GM11168 (cell line): ENCODE data around the gene STMN3.
"Not testable (repeated sequence)": the region's sequence is repeated elsewhere in the genome, so short reads cannot be mapped to it uniquely, and the experiment has no call there.

Experiments
- in situ Hi-C: fragments of 300-500 bp; cut with MboI; formaldehyde crosslinking; loops from one replicate; pipeline ENCODE4 v1.12.0; 2022; ENCODE audit warnings: low sequenced_read_pairs; ENCODE audit not compliant: unreplicated experiment

Gene STMN3

DNA sequence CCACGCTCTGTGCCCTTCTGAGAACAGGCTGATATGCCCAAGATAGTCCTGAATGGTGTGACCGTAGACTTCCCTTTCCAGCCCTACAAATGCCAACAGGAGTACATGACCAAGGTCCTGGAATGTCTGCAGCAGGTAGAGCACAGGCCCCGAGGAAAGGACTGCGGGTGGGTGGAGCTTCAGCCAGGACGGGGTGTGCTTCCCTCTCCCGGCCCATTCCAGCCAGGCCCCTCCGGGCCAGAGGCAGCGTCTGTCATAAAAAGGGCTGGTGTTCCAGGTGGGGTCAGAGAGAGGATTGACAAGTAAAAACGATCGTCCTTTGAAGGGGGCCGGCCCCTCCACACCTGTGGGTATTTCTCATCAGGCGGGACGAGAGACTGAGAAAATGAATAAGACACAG lies 6.1 kb upstream of the STMN3 start:
- in situ Hi-C loops, result no loop called here

DNA sequence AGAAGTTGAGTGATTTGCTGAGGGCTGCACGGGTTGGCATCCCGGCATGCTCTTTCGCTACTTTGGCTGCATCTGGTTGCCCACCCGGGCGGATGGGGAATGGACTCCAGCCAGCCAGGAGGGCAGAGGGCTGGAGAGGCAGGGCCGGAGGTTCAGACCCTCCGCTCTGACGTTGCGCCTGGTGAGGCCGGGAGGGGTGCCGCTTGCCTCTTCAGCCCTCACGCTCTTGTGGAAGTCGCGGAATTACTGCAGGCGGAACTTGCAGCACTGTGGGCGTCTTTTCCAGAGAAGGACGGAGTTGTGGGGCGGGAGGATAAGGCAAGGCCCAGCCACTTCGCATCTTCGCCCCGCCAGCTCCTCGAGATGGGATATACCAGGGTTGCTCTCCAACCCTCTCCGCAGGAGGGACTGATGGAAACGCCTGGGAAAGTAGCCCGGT lies 5.5 kb upstream of the STMN3 start:
- in situ Hi-C loops, result no loop called here

DNA sequence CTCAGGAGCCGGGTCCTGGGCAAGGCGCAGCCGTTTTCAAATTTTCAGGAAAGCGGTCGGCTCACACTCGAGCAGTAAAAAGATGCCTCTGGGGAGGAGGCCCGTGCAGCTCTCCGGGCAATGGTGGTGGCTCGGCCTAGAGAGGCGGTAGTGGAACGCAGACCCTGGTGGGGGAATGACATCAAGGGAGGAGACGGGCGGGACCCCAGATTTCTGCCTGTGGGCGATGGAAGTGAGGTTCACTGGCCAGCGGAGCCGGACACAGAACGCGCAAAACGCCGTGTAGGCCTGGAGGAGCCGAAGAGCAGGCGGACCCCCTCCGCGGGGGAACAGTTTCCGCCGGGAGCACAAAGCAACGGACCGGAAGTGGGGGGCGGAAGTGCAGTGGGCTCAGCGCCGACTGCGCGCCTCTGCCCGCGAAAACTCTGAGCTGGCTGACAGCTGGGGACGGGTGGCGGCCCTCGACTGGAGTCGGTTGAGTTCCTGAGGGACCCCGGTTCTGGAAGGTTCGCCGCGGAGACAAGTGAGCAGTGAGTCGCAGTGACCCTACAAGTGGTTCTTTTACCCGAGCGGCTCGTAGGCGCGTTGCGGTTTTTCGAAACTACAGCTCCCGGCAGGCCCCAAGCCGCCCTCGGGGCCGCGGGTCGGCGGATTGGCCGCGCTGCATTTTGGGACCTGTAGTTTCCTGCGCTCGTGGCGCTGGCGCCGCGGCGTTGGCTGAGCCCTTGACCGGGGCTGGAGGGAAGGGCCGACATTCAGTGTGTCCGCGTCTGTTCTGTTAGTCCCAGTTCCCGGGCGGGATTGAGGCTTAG lies 4.9 kb upstream of the STMN3 start, which contains the start of gene RTEL1:
Gene RTEL1, plus strand, starts transcription at position 376 of the 812 bp plus-strand sequence. CDS start 1,091 bp downstream, outside the sequence.
- in situ Hi-C loops, result no loop called here

DNA sequence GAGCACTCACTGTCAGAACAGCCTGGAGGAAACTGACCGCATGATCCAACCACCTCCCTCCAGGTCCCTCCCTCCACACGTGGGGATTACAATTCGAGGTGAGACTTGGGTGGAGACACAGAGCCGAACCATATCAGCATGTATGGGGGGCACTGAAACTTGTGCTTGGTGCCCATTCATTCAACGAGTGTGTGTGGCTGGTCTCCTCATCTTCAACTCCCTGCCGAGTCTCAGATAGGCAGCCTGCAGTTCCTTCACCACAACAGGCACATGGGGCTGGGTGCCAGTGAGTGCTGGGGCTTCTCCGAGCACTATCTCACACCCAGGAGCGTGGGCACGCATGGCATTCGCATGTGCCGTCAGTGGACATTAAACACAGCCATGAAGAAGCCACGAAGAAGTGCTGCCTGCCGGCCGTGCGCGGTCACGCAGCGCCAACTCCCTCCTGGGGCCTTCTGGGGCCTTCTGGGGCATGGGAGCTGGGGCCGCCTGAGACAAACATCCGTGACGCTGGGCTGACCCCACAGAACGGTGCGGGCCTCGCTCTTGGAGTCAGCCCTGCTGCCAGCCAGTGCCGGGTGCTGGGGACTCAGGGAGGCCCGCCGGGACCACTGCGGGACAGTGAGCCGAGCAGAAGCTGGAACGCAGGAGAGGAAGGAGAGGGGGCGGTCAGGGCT lies 4.2 kb upstream of the STMN3 start:
- in situ Hi-C loops, result no loop called here

DNA sequence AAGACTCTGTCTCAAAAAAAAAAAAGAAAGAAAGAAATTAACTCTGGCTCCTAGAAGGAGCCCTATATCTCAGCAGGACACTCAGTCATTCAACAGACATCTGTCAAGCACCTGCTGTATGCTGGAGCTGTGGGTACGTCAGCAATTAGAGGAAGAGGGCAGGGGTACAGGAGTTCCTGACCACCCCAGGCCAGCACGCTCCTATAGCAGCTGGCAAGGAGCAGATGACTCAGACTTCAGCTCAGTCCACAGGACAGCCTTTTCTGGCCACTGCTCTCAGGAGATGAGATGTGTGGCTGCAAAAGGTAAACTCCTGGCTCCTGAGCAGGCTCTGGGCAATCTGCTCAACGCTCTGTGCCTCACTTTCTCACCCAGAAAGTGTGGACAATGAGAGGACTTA lies 3.2 kb upstream of the STMN3 start:
- in situ Hi-C loops, result no loop called here

DNA sequence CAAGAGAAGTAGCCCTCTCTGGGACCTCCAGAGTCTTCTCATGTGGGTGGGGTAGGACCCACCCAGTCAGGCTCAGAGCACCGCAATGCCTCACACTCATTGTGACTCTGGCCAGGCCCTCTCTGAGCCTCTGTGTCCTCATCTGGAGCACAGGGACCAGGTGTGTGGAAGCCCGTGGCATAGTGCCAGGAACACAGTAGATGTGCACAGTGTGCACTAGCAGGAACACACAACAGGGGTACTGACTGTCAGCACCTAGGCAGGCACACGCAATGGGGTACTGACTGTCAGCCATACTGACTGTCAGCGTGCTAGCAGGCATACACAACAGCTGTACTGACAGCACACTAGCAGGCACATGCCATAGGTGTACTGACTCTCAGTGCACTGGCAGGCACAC lies 2.0 kb upstream of the STMN3 start:
- in situ Hi-C loops, result no loop called here

DNA sequence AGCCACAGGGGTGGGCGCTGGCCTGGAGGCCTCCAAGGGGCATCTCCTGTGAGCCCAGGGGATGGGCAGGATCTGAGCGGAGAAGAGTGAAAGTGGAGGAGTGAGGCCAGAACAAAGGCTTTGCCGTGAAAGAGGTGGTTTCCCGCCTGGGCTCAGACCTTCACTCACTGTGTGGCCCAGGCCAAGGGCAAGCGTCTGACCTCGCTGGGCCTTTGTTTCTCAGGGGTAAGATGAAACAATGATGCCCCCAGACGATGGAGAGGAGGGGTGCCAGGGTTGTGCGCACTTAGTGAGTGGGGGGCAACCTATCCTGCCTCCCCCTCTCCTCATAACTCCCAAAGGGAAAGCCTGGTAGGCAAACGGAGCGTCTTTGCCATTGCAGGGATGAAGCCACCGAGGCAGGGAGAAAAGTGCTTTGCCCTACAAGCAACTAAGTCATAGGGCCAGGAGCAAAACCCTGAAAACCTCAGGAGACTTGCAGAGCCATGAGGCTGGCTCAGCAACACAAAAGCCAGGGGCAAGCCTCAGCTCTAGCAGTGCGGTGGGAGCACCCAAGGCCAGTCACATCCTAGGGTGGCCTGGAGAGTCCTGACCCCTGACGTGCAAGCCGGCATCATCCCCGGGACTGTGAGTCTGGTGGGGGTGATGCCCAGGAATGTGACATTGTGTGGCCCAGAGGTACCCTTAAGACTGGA lies 897 bp upstream of the STMN3 start:
- in situ Hi-C loops, result no loop called here

DNA sequence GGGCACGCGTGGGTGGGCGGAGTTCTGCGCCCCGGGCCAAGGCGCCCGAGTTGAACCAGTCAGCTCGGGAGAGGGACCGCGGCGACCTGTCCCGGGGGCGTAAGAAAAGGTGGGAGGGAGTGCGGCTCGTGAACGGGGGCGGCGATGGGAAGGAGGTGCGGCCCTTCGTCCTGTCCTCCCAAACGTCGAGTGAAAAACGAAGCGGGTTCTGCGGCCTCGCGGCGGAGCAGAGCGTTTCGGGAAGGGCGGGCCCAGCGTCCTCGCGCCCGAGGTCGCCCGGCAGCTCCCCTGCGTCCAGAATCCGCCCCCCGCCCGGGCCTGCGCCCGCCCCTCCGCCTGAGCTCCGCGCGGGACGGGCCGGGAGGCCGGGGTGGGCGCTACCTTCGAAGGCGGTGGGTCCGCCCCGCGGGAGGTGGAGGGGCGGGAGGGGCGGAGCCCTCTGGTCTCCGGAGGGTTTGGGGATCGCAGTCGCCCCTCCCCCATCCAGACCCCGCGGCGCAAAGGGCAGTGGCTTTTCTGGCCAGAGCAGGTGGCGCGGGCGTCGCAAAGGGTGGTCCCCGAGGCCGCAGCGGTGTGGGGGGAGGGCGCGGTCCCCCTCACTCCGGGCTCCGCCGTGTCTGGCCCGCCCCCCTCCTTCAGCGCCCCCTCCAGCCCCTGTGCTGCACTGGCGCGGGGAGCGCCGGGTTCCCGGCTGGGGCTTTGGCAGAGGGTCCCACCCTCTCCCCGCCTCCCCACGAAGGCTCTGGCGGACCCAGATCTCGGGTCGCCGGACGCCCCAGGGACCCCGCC lies 838 bp downstream of the STMN3 start:
- in situ Hi-C loops, result no loop called here

DNA sequence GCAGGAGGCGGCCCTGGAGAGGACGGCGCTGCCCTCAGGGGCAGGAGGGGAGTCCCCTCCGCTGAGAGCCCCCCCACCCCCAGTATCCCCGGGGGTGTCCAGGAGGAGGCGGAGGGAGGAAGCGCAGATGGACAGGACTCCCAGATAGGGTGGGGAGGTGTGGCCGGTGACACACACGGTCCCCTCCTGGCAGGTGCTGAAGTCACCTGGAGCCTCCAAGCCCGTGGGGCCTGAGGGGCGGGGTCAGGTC lies 1.4 kb downstream of the STMN3 start:
- in situ Hi-C loops, result no loop called here

DNA sequence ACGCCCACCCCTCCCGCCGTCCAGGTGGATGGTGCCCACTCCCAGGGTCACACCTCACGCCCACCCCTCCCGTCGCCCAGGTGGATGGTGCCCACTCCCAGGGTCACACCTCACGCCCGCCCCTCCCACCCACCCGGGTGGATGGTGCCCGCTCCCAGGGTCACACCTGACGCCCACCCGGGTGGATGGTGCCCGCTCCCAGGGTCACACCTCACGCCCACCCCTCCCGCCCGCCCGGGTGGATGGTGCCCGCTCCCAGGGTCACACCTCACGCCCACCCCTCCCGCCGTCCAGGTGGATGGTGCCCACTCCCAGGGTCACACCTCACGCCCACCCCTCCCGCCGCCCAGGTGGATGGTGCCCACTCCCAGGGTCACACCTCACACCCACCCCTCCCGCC lies 2.7 kb downstream of the STMN3 start:
- in situ Hi-C loops, result not testable (repeated sequence)

DNA sequence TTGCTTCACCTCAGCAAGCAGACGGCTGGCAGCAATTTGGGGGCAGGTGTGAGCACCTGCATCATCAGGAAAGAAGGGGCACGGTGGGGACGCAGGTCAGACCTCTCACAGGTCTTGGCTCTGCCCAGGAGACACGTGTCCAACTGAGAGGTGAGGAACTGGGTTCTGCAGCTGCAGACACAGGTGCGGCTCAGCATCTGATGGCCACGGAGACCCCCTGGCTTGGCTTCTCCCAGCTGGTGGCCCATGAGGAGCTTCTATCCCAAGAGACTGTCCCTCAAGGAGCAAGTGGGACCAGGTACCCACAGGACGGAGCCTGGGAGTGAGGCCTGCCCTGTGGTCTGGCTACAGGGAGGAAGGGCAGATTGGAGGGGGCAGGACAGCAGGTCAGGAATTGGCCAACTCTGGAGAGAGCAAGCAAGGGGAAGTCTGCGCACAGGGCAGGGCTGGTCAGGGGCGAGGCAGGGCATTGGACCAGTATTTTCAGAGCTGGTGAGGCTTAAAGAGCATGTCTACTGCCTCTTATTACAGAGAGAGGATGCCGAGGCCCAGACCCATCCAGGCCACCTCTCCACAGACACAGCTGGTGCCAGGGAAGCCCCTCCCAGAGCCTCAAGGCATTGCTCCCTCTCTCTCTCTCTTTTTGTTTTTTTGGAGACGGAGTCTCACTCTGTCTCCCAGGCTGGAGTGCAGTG lies 4.2 kb downstream of the STMN3 start:
- in situ Hi-C loops, result no loop called here

DNA sequence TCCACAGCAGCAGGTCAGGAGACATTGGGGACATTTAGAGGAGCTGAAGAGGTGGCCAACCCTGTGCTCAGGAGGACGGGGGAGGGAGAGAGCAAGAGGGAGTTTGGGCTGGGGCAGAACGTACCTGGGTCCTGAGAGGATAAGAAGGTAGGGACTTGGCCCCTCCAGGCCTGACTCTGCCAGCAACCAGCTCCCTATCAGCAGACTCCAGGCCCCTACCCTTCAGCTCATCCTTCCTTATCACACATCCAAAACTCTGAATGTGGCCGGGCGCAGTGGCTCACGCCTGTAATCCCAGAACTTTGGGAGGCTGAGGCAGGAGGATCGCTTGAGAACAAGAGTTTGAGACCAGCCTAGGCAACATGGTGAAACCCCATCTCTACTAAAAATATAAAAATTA lies 5.0 kb downstream of the STMN3 start:
- in situ Hi-C loops, result no loop called here

DNA sequence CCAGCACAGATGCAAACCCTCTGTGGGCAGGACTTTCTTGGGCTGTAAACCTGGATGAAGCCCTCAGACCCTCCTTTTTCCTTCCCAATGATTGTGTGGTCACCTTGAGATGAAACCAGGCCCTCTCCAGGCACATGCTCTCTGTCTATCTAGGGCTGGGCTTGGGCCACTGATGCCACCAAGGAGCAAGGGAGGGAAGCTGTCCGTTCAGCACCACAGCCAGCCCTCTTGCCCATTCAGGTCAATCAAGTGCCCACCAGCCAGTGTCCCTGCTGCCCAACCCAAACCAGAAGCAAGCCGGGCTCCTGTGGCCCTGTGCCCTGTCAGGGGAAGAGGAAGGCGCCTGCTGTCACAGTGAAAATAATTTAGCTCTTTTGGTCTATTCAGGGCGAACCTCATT lies 8.0 kb downstream of the STMN3 start:
- in situ Hi-C loops, result no loop called here

DNA sequence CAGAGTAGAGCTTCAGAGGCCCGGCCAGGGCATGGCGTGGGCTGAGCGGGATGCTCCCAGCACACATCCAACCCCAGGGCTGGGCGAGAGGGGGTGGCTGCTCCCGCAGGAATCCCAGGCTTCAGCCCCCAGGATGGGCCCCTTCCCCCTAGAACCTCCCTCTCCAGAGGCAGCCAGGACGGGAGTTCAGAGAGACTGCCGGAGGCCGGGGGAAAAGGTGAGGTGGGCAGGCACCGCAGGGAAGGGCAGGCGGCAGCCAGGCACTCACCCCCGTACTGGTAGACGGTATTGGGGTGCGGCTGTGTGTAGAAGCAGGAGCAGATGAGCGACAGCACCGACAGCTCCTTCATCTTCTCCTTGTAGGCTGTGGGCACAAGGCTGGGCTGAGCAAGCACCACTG lies 9.3 kb downstream of the STMN3 start:
- in situ Hi-C loops, result no loop called here

DNA sequence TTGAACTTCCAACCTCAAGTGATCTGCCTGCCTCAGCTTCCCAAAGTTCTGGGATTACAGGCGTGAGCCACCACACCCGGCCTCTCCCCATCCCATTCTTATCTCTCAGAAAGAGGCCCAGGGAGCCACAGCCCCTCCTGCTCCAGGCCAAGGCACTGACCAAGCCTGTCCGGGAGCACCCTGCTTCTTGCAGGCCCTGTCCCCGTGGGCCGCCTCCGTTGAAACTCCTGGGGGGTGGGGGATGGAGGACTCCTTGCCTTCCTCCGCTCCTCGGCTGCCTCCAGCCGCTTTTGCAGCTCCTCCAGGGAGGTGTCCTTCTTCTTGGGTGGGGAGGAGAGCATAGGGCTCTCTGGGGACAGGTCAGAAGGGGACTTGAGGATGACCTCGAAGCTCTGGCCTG lies 9.7 kb downstream of the STMN3 start:
- in situ Hi-C loops, result no loop called here

DNA sequence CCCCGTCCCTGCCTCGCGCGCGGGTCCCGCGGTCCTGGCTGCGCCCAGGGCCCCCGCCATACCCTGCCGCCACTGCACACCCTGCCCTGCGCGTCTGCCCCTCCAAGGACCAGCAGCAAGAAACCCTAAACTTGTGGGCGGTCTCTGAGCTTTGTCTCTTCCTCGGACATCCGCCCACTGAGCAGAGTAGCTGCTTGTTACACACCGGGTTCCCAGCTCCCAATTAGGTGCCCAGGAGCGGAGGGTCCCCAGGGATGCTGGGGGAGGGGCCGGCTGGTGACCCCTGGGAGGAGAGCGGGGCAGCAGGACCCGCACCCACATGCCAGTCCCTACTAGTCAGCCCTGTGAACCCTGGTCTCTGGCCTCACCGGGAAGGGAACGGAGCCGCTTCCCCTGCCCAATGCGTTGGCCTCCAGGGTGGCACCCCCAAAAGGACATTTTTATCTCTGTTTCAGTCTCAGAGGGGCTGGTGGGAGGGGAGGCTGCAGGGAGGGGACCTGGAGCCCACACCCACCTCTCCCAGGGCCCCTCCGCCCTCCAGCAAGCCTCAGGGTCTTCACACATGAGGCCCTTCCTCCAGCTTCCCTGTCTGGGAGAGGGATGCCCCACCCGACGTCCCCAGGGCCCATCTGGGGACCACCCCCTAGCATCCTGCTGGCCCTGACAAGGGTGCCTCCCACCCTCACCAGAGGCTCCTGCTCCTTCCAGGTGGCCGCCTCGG lies 10.5 kb downstream of the STMN3 start:
- in situ Hi-C loops, result no loop called here

DNA sequence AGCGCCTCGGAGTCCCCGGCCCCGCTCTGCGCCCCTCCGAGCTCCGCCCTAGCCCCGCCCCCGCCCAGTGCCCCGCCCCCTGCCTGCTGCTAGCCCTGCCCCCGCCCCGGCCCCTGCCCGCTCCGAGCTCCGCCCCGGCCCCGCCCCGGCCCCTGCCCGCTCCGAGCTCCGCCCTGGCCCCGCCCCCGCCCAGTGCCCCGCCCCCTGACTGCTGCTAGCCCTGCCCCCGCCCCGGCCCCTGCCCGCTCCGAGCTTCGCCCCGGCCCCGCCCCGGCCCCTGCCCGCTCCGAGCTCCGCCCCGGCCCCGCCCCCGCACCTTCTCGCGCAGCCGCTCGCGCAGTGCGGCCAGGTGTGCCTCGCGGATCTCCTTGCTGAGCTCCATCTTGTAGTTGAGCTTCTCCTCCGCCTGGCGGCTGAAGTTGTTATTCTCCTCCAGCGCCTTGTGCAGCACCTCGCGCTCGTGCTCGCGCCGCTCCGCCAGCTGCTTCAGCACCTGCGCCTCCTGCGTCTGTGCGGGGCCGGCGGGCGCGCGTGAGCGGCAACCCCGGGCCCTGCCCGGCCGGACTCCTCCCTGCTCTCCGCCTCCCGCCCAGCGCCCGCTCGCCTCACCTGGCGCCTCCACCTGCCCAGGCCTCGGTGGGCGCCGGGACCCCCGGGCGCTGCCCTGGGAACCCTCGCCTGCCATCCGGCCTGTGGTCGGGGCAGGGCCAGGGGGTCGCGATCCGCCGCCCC lies 11.3 kb downstream of the STMN3 start:
- in situ Hi-C loops, result no loop called here

DNA sequence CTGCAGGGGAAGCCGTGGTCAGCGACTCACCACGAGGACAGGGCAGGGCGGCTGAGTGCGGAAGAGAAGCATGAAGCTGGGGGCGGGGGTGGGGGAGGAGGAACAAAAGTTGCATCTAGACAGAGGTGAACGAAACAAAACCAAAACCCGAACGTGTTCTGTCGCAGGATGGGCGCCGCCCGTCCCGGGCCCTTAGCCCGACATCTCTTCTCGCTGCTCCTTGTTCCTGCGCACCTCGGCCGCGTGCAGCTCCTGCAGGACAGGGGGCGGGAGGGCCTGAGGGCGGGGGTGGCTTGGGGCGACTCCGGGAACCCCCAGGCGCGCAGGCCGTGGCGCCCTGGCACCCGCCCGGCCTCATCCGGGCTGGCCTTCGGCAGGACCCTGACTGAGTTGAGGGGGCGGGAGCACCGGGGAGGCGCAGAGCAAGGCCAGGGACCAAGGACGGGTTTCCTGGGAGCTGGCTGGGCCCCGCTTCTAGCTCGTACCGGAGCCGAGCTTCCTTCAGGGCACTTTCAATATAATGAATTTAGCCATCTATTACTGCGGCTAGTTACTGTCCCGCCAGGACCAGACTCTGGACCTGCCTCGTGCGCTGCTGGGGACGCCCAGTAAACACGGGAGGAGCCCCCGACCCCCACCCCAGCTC lies 12.0 kb downstream of the STMN3 start:
- in situ Hi-C loops, result no loop called here
